H9 (cell line): ENCODE measurements around the gene COL23A1. TPM values are rescaled to one million over a fixed set of nuclear protein-coding genes. Genes with fewer than 3 reads are reported as not detected.
A peak's percentile ranks its signal among the peaks of the same experiment; 100 is the strongest.

Source experiments
- DNase-seq: peaks from one replicate; pipeline ENCODE4 v3.0.0-alpha.2; 2017
- H2AFZ ChIP-seq: one replicate; pipeline ENCODE4 v1.6.1; 2013; ENCODE audit warnings: mild to moderate bottlenecking, low read length, control low read depth, moderate library complexity
- H2AK5ac ChIP-seq: 2 replicates; pipeline ENCODE4 v1.6.1; 2013; ENCODE audit warnings: low read length, control low read depth, mixed read lengths; ENCODE audit not compliant: insufficient read length
- H2BK120ac ChIP-seq: one replicate; pipeline ENCODE4 v1.6.1; 2013; ENCODE audit warnings: low read depth, mild to moderate bottlenecking, low read length, control low read depth, inconsistent platforms; ENCODE audit not compliant: poor library complexity, severe bottlenecking
- H2BK12ac ChIP-seq: 2 replicates; pipeline ENCODE4 v1.6.1; 2013; ENCODE audit warnings: low read length, control low read depth, mixed read lengths, low read depth; ENCODE audit not compliant: insufficient read length
- H2BK15ac ChIP-seq: 2 replicates; pipeline ENCODE4 v1.6.1; 2013; ENCODE audit warnings: low read depth, low read length, control low read depth
- H2BK20ac ChIP-seq: one replicate; pipeline ENCODE4 v1.6.1; 2013; ENCODE audit warnings: low read depth, mild to moderate bottlenecking, low read length, control low read depth, inconsistent platforms; ENCODE audit not compliant: poor library complexity, severe bottlenecking
- H2BK5ac ChIP-seq: 2 replicates; pipeline ENCODE4 v1.6.1; 2013; ENCODE audit warnings: low read length, control low read depth, mixed read lengths; ENCODE audit not compliant: insufficient read length
- H3K14ac ChIP-seq: 2 replicates; pipeline ENCODE4 v1.6.1; 2013; ENCODE audit warnings: low read length, control low read depth; ENCODE audit not compliant: insufficient read depth
- H3K18ac ChIP-seq: 2 replicates; pipeline ENCODE4 v1.6.1; 2013; ENCODE audit warnings: low read depth, mild to moderate bottlenecking, mixed read lengths, low read length, control low read depth; ENCODE audit not compliant: insufficient read length
- H3K23ac ChIP-seq: 2 replicates; pipeline ENCODE4 v1.6.1; 2013; ENCODE audit warnings: low read length, control low read depth, mixed read lengths, low read depth; ENCODE audit not compliant: insufficient read length
- H3K23me2 ChIP-seq: 2 replicates; pipeline ENCODE4 v1.6.1; 2013; ENCODE audit warnings: low read depth, mild to moderate bottlenecking, mixed read lengths, low read length, control low read depth; ENCODE audit not compliant: insufficient read length, poor library complexity, severe bottlenecking
- H3K27ac ChIP-seq: 2 replicates; pipeline ENCODE4 v1.5.1; 2013; ENCODE audit warnings: low read length, control low read depth, mixed read lengths, low read depth; ENCODE audit not compliant: insufficient read length
- H3K27me3 ChIP-seq: 2 replicates; pipeline ENCODE4 v1.6.1; 2013; ENCODE audit warnings: low read length, control low read depth, inconsistent platforms; ENCODE audit not compliant: insufficient read depth
- H3K4ac ChIP-seq: 2 replicates; pipeline ENCODE4 v1.6.1; 2013; ENCODE audit warnings: low read depth, mild to moderate bottlenecking, control low read depth, inconsistent platforms, low read length, moderate library complexity
- H3K4me1 ChIP-seq: 2 replicates; pipeline ENCODE4 v1.6.1; 2013; ENCODE audit warnings: low read length, control low read depth, inconsistent platforms; ENCODE audit not compliant: insufficient read depth
- H3K4me2 ChIP-seq: 2 replicates; pipeline ENCODE4 v1.6.1; 2013; ENCODE audit warnings: low read length, control low read depth, mixed read lengths; ENCODE audit not compliant: insufficient read length, insufficient read depth
- H3K56ac ChIP-seq: 2 replicates; pipeline ENCODE4 v1.6.1; 2013; ENCODE audit warnings: low read depth, mild to moderate bottlenecking, mixed read lengths, low read length, control low read depth; ENCODE audit not compliant: insufficient read length
- H3K79me1 ChIP-seq: 2 replicates; pipeline ENCODE4 v1.6.1; 2013; ENCODE audit warnings: low read depth, mild to moderate bottlenecking, moderate library complexity, low read length, control low read depth, inconsistent platforms; ENCODE audit not compliant: insufficient read depth, poor library complexity, severe bottlenecking
- H3K79me2 ChIP-seq: 2 replicates; pipeline ENCODE4 v1.6.1; 2013; ENCODE audit warnings: low read length, control low read depth, inconsistent platforms; ENCODE audit not compliant: insufficient read depth
- H3K9ac ChIP-seq: 2 replicates; pipeline ENCODE4 v1.6.1; 2013; ENCODE audit warnings: low read length, control low read depth, mixed read lengths; ENCODE audit not compliant: insufficient read length; ENCODE audit errors: extremely low read depth
- H3K9me3 ChIP-seq: one replicate; pipeline ENCODE4 v1.6.1; 2013; ENCODE audit warnings: low read depth, low read length, inconsistent platforms; ENCODE audit not compliant: control insufficient read depth
- H3T11ph ChIP-seq: one replicate; pipeline ENCODE4 v1.6.1; 2013; ENCODE audit warnings: mild to moderate bottlenecking, low read length, control low read depth, inconsistent platforms
- H4K20me1 ChIP-seq: one replicate; pipeline ENCODE4 v1.6.1; 2013; ENCODE audit not compliant: control insufficient read depth, insufficient read length, insufficient read depth
- H4K5ac ChIP-seq: 2 replicates; pipeline ENCODE4 v1.6.1; 2013; ENCODE audit warnings: low read depth, mild to moderate bottlenecking, mixed read lengths, low read length, control low read depth; ENCODE audit not compliant: insufficient read length
- H4K8ac ChIP-seq: replicated peaks from 2 replicates; pipeline ENCODE4 v1.6.1; 2013; ENCODE audit warnings: low read length, control low read depth, mixed read lengths, low read depth; ENCODE audit not compliant: insufficient read length
- H4K91ac ChIP-seq: 2 replicates; pipeline ENCODE4 v1.6.1; 2013; ENCODE audit warnings: low read depth, mild to moderate bottlenecking, moderate library complexity, mixed read lengths, low read length, control low read depth; ENCODE audit not compliant: insufficient read length
- H3K27ac Mint-ChIP-seq, 3 experiments: 2 replicates in 2 of 3; 3 replicates in 1 of 3; pipeline ENCODE4 v1.8.0; 2020 to 2021; ENCODE audit warnings: mixed read lengths in 3 of 3, mild to moderate bottlenecking in 1 of 3, moderate library complexity in 1 of 3
- H3K27me3 Mint-ChIP-seq: 2 replicates; pipeline ENCODE4 v1.8.0; 2021; ENCODE audit warnings: low read depth, mild to moderate bottlenecking, moderate library complexity, mixed read lengths
- H3K36me3 Mint-ChIP-seq, 3 experiments: 2 replicates in 2 of 3; 3 replicates in 1 of 3; pipeline ENCODE4 v1.8.0; 2020 to 2021; ENCODE audit warnings: low read depth in 3 of 3, mixed read lengths in 3 of 3; ENCODE audit not compliant: insufficient read depth in 1 of 3
- H3K4me1 Mint-ChIP-seq, 2 experiments: 2 replicates each; pipeline ENCODE4 v1.8.0; 2020; ENCODE audit warnings: mixed read lengths in 2 of 2
- H3K4me3 Mint-ChIP-seq, 2 experiments: 2 replicates in 1 of 2; 3 replicates in 1 of 2; pipeline ENCODE4 v1.8.0; 2020 to 2021; ENCODE audit warnings: mild to moderate bottlenecking in 2 of 2, mixed read lengths in 2 of 2, moderate library complexity in 1 of 2
- H3K9me3 Mint-ChIP-seq, 2 experiments: 2 replicates in 1 of 2; 3 replicates in 1 of 2; pipeline ENCODE4 v1.8.0; 2020; ENCODE audit warnings: mild to moderate bottlenecking in 2 of 2, mixed read lengths in 2 of 2, moderate library complexity in 1 of 2
- CTCF ChIP-seq: fragments of 200-600 bp; sonication (generic); conservative IDR thresholded peaks from 3 replicates; pipeline ENCODE4 v1.8.0; 2021; ENCODE audit warnings: antibody characterized with exemption, mild to moderate bottlenecking
- WGBS: extraction: QIAGEN DNeasy Blood & Tissue Kit; methylation state at CpG from one replicate; pipeline ENCODE4 v1.1.7; 2013; ENCODE audit warnings: missing lambda C conversion rate, low lambda C conversion rate, mixed read lengths; ENCODE audit not compliant: insufficient read length; ENCODE audit errors: extremely low coverage; 5-methylcytosine and 5-hydroxymethylcytosine counted together
- total RNA-seq: library from RNA; stranded (reverse); gene quantifications from 2 replicates; pipeline ENCODE4 v1.2.1, GENCODE V29; 2021

Gene COL23A1
- total RNA-seq, 1 experiment from 2014 or later = 2.6 TPM

GRCh38 chr5:178561746-178562264 is 28.4 kb downstream of the COL23A1 start:
- Histone ChIP-seq H3K79me2 (no peaks in the 10 kb centered on the region), H3K23me2 (no peaks in the 10 kb centered on the region), H2BK20ac (no peak overlapping the region), H3K56ac (no peak overlapping the region), H4K5ac (no peak overlapping the region), H2AFZ (no peak overlapping the region), H3K9me3 (no peaks in the 10 kb centered on the region), H3K4me2 (no peak overlapping the region), H2BK5ac (no peak overlapping the region), H3K23ac (no peak overlapping the region), H3T11ph (no peak overlapping the region), H2BK120ac (no peak overlapping the region), H2AK5ac (no peak overlapping the region), H3K79me1 (no peaks in the 10 kb centered on the region), H3K4ac (no peak overlapping the region), H4K91ac (no peak overlapping the region), H3K14ac (no peak overlapping the region), H4K20me1 (no peaks in the 10 kb centered on the region), H2BK12ac (no peak overlapping the region), H3K27me3 (no peaks in the 10 kb centered on the region), H3K27ac (no peak overlapping the region), H2BK15ac (no peak overlapping the region), H3K18ac (no peak overlapping the region), H3K9ac (no peak overlapping the region), H3K4me1 (peaks cover 8% of the 10 kb centered on the region), H4K8ac (no peak overlapping the region)
- Mint-ChIP-seq H3K27me3 (peaks cover 40% of the 10 kb centered on the region), H3K36me3 (peaks cover 3 to 10% (median 6%) of the 10 kb centered on the region in 3 experiments; a peak in 5 of 7 replicates), H3K9me3 (peaks cover 0 to 3% of the 10 kb centered on the region in 2 experiments; a peak in 3 of 5 replicates), H3K4me1 (peaks cover 47 to 49% of the 10 kb centered on the region in 2 experiments), H3K4me3 (no peak overlapping the region), H3K27ac (peak overlapping the region in 1 of 3 experiments; percentile 61; a peak in 3 of 7 replicates)
- WGBS = no CpG with 5 or more reads among the region's 23 CpGs
- DNase-seq = no peak
- no peak for TF ChIP-seq CTCF
